Tibial nerve (tissue), 4 donors: Measurements from ENCODE around the gene STK17A.

Source experiments
- EP300 ChIP-seq, 2 donors: sonication (generic); formaldehyde crosslinking; IDR thresholded peaks; one replicate each; pipeline ENCODE4 v1.6.1; 2017; ENCODE audit warnings: antibody characterized with exemption in 2 of 2, mild to moderate bottlenecking in 1 of 2
- POLR2A ChIP-seq, 2 donors: fragments of 450-650 bp; IDR thresholded peaks; one replicate each; pipeline ENCODE4 v1.6.1; 2017; ENCODE audit warnings: antibody characterized with exemption in 2 of 2, mild to moderate bottlenecking in 2 of 2, moderate library complexity in 2 of 2
- TF ChIP-seq, protein P1 (sequence below), 5 experiments: fragments of 200-600 bp in 3 of 5; fragments of 450-650 bp in 2 of 5; sonication (generic) in 3 of 5; IDR thresholded peaks; one replicate each; pipeline ENCODE4 v1.5.1; 2016 to 2019; ENCODE audit warnings: antibody characterized with exemption in 5 of 5, mild to moderate bottlenecking in 3 of 5, moderate library complexity in 2 of 5

DNA sequence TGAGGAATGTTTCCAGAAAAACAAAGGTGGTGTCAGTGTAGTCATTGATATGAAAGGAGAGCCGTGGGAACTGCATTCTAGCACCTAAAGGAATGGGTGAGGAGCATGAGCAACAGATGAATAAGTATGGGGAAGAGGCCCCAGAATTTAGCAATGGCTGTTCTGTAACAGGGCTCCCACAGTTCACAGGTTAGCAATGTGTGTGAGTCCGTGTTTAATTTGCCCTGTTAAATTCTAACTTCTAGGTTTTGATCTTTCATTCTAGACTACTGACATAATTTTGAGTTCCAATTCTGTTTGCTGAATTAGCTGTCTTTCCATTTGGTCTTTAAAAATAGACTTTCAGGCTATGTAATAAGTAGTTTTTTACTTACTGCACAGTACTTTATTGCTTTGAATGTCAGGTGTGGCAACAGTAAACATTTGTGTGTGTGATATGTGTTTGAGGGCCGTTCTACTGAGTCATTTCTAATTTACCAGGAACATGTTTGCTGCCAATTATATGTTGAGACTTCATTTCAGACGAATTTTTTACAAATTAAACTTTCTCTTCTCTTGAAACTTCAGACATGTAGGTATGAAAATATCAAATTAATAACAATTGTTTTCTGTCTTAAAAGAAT lies 8.8 kb downstream of the STK17A start:
- TF ChIP-seq, protein P1, sequence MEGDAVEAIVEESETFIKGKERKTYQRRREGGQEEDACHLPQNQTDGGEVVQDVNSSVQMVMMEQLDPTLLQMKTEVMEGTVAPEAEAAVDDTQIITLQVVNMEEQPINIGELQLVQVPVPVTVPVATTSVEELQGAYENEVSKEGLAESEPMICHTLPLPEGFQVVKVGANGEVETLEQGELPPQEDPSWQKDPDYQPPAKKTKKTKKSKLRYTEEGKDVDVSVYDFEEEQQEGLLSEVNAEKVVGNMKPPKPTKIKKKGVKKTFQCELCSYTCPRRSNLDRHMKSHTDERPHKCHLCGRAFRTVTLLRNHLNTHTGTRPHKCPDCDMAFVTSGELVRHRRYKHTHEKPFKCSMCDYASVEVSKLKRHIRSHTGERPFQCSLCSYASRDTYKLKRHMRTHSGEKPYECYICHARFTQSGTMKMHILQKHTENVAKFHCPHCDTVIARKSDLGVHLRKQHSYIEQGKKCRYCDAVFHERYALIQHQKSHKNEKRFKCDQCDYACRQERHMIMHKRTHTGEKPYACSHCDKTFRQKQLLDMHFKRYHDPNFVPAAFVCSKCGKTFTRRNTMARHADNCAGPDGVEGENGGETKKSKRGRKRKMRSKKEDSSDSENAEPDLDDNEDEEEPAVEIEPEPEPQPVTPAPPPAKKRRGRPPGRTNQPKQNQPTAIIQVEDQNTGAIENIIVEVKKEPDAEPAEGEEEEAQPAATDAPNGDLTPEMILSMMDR (IDR thresholded peaks at IDR 0.05) = no peak
- TF ChIP-seq POLR2A (IDR thresholded peaks at IDR 0.05) (no peak), EP300 (IDR thresholded peaks at IDR 0.05) (no peak)
